ENCODE results near the gene GH1.

DNA sequence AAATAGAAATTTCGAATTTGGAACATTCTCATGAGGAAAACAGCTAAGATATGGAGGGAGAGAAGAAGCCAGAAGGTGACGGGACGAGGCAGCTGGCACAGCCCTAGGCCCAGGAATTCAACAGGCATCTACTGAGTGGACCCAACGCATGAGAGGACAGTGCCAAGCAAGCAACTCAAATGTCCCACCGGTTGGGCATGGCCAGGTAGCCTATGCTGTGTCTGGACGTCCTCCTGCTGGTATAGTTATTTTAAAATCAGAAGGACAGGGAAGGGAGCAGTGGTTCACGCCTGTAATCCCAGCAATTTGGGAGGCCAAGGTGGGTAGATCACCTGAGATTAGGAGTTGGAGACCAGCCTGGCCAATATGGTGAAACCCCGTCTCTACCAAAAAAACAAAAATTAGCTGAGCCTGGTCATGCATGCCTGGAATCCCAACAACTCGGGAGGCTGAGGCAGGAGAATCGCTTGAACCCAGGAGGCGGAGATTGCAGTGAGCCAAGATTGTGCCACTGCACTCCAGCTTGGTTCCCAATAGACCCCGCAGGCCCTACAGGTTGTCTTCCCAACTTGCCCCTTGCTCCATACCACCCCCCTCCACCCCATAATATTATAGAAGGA, 2.0 kb downstream of the GH1 start:
- TF ChIP-seq CTCF (IDR thresholded peaks at IDR 0.05; ENCODE audit: low read depth, low read length, missing input control) (no peak), RAD21 (IDR thresholded peaks at IDR 0.05) (no peak), TAF1 (conservative IDR thresholded peaks at IDR 0.05) (no peak), NR2F2 (IDR thresholded peaks at IDR 0.05) (no peak), ATF3 (IDR thresholded peaks at IDR 0.05) (no peak), HNF4A (conservative IDR thresholded peaks at IDR 0.05) (no peak)
- TF ChIP-seq, protein P1, sequence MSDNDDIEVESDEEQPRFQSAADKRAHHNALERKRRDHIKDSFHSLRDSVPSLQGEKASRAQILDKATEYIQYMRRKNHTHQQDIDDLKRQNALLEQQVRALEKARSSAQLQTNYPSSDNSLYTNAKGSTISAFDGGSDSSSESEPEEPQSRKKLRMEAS (IDR thresholded peaks at IDR 0.05): no peak
- TF ChIP-seq, protein P2, sequence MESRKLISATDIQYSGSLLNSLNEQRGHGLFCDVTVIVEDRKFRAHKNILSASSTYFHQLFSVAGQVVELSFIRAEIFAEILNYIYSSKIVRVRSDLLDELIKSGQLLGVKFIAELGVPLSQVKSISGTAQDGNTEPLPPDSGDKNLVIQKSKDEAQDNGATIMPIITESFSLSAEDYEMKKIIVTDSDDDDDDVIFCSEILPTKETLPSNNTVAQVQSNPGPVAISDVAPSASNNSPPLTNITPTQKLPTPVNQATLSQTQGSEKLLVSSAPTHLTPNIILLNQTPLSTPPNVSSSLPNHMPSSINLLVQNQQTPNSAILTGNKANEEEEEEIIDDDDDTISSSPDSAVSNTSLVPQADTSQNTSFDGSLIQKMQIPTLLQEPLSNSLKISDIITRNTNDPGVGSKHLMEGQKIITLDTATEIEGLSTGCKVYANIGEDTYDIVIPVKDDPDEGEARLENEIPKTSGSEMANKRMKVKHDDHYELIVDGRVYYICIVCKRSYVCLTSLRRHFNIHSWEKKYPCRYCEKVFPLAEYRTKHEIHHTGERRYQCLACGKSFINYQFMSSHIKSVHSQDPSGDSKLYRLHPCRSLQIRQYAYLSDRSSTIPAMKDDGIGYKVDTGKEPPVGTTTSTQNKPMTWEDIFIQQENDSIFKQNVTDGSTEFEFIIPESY (IDR thresholded peaks at IDR 0.05): no peak
- TF ChIP-seq, protein P3, sequence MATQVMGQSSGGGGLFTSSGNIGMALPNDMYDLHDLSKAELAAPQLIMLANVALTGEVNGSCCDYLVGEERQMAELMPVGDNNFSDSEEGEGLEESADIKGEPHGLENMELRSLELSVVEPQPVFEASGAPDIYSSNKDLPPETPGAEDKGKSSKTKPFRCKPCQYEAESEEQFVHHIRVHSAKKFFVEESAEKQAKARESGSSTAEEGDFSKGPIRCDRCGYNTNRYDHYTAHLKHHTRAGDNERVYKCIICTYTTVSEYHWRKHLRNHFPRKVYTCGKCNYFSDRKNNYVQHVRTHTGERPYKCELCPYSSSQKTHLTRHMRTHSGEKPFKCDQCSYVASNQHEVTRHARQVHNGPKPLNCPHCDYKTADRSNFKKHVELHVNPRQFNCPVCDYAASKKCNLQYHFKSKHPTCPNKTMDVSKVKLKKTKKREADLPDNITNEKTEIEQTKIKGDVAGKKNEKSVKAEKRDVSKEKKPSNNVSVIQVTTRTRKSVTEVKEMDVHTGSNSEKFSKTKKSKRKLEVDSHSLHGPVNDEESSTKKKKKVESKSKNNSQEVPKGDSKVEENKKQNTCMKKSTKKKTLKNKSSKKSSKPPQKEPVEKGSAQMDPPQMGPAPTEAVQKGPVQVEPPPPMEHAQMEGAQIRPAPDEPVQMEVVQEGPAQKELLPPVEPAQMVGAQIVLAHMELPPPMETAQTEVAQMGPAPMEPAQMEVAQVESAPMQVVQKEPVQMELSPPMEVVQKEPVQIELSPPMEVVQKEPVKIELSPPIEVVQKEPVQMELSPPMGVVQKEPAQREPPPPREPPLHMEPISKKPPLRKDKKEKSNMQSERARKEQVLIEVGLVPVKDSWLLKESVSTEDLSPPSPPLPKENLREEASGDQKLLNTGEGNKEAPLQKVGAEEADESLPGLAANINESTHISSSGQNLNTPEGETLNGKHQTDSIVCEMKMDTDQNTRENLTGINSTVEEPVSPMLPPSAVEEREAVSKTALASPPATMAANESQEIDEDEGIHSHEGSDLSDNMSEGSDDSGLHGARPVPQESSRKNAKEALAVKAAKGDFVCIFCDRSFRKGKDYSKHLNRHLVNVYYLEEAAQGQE (IDR thresholded peaks at IDR 0.05): no peak
